ENCODE measurements around the gene NPFFR1. TPM values are rescaled to one million over a fixed set of nuclear protein-coding genes. Genes with fewer than 3 reads are reported as not detected.
A peak's percentile ranks its signal among the peaks of the same experiment; 100 is the strongest.

The NPFFR1 gene
- polyA plus RNA-seq (2013, experiment 1 of 2; ENCODE audit: insufficient read length), result not detected
- 0.01 TPM for polyA plus RNA-seq (2013, experiment 2 of 2; ENCODE audit: insufficient read length)

DNA sequence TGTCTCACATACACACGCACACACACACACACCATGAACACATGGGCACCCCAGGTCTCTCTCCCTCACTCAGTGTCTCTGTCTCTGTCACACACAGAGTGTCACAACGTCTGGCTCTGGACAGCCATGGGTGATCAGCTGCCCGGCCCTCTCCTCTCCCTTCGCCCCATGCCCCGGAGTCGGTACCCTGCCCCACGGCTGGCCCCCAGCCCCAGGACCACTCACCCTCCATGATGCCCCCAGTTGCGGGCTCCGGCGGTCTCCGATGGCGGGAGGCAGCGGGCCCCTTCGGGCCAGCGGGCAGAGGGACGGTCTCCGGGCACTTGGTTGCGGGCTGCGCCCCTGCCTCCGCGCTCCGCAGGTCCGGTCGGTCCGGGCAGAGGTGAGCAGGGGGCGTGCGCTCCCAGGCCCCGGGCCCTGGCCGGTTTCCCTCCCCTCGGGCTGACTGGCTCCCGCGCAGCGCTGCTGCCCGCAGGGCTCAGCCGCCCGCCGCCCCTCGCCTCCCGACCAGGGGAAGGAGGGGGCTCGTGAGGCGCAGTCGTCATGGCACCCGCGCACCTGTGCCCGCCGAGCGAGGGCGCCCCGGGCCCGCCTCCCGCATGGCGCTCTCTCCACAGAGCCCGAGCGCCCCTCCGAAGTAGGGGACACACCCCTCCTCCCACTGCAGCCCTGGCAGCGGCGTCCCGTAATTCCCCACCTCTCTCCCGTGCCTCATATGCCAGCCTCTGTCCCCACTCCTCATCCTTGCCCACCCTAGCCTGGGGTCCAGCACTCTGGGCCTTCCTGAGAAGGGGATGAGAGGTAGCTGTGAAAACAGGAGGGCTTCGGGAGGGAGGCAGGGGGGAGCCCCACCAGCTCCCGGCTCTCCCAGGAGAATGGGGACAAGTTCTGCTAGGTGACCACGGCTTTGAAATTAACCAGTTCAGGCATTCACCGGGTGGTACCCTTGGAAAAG is at the start of gene NPFFR1:
NPFFR1 (minus strand) TSS at position 560 of the 955 bp plus-strand sequence; CDS start at position 232, 328 bp downstream.
- DNase-seq, result no peak

DNA sequence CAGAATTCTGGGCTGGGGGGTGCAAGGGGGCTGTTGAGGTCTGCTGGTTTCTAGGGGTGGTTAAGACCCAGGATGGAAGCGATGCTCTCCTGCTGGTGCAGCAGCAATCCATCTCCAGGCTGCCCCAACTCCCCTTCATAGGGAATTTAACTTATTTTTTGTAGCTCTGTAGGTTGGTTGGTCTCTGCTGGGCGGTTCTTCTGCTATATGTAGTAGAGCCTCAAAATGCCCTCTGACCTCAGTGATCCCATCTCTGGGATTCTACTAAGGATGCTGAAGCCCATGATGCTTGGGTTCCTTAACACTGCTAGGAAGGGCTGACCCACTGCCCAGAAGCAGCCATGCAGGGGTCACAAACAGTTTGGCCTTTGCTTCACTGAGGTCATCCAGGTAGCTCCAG is 49.5 kb upstream of the NPFFR1 start:
- DNase-seq, result no peak

DNA sequence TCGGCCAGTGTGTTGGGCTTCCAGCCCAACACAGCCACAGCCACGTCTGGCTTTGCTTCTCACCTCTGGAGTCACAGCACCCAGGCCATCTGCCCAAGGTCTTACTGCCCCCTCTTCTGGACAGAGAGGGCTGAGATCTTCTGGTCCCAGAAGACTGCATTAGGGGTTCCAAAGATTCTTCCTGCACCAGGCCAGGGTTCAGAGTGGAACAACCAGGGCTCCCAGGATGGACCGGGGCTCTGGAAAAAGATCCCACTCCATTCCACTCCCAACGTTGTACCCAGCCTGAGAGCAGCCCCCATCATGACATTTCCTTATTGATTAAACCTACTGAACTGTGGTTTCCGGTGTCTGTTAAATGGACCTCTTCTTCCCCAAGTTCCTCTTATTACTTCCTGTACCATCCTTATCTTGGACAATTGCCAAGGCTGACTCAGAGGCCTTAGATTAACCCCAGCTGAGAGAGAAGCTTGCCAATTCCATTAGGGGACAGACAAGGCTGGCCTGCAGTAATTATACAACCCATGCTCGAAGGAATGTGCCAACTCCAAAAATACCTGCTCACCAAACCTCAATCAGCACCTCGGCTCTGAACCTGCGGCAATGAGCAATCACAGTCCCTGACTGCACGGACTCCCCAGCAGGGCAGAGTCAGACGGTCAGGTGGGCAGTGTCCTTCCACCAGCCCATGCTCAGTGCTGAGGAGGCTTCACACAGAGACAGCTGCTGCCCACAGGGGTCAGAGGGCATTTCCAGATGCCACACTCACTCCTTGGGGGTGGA is 47.9 kb upstream of the NPFFR1 start:
- peak; percentile 94 for DNase-seq

GRCh38 chr10:70331160-70331485 is 47.3 kb upstream of the NPFFR1 start:
- no peak for DNase-seq

DNA sequence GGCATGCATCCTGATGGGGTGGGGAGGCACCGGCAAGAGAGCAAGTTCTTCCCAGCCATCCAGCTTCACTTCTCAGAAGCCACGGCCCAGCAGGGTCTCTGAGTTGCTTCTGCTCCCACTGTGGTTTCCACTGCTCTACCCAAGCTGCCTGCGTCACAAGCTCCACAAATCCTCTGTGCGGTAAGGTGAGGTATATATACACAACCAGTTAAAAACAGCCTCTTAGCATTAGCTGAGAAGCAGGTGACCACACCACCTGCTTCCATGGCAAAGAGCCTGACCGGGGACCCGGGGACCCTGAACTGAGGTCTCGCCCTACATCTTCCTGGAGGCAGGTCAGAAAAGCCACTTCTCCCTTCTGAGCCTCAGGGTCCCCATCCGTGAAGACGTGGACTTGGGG is 46.9 kb upstream of the NPFFR1 start:
- DNase-seq, result no peak

DNA sequence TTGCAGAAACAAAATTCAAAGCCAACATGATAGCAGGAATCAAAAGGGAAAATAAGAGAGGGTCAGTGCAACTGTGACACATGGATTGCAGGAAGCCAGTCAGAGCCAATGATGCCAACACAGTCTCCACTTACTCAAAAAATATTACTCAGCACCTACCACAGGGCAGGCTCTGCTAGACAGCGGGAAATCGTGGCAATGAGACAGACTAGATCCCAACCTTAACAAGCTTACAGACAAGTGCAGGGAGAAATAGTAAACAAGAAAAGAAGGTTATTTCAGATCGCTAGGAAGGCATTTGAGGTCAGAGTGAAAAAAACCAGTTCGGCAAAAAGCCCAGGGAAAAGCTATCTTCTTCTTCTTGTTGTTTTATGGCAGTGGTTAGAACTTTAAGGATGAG is 45.2 kb upstream of the NPFFR1 start:
- DNase-seq, result no peak

- no peak for DNase-seq
Measured at GRCh38 chr10:70328018-70328417, 44.2 kb upstream of the NPFFR1 start.

GRCh38 chr10:70324951-70325781 is 41.4 kb upstream of the NPFFR1 start:
- no peak for DNase-seq

DNA sequence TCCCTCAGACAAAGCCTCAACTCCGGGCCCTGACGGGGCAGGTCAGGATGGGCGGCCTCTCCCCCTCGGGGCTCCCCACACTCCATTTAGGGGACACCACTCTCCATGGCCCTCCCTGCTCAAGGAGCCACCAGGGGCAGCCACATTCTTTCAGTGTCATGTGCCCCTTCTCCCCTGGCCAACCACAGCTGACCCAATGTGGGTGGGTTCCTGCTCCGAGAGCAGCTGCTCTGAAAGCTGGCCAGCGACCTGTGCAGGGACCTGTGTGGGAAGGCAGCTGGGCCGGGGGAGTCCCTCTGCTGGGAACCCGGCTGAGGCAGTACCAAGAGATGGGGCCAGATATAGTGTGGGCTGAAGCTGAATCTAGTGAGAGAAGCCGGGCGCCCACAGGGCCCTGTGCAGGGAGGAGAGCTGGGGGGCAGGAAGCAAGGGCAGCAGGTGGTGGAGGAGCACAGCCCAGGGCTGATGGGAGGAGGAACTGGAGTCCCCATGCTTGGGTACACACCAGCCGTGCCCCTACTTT is 40.6 kb upstream of the NPFFR1 start:
- DNase-seq, result no peak

GRCh38 chr10:70323697-70324338 is 40.0 kb upstream of the NPFFR1 start:
- DNase-seq, result no peak

DNA sequence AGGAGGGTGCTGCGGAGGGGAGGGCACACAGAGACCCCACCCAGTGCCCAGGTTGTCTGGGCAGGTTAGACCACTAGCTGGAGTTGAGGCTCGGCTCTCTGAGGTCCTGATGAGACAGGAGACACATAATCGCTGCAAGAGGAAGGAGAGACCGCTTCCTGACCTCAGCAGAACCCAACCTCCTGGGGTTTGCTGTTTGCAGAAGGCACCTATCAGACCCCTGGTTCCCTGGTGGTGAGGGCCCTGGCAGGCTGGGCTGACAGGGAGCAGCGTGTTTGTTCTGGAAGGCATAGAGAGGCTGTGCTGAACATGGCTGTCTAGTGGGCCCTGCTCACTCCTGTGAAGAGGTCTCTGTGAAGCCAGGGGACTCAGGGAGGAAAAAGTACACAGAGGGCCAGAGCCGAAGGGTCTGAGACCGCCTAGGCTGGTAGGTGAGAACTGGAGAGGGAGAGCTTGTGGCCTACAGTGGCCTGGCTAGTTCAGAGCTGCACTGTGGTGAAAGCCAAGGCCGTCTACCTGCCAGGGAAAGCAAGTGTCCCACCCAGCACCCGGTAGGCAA is 39.4 kb upstream of the NPFFR1 start:
- DNase-seq, result no peak

GRCh38 chr10:70321897-70322890 is 38.4 kb upstream of the NPFFR1 start:
- DNase-seq, result no peak

DNA sequence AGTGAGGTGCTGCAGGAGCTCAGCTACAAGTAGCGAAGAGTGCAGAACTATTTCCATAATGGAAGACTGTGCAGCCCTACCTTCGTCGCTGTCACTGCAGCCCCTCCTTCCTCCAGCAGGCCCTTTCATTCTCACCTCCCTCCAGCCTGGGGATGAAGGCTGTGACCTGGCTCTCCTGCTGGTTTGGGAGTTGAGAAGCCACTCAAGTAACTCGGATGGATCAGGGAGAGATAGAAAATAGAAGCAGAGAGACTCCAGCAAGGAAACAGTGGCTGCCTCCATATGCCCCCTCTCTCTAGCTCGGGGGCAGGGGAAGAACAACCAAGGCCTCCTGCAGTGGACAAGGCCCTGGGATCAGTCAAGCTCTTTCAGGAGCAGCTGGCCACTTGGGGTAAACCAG is 37.4 kb upstream of the NPFFR1 start:
- no peak for DNase-seq

DNA sequence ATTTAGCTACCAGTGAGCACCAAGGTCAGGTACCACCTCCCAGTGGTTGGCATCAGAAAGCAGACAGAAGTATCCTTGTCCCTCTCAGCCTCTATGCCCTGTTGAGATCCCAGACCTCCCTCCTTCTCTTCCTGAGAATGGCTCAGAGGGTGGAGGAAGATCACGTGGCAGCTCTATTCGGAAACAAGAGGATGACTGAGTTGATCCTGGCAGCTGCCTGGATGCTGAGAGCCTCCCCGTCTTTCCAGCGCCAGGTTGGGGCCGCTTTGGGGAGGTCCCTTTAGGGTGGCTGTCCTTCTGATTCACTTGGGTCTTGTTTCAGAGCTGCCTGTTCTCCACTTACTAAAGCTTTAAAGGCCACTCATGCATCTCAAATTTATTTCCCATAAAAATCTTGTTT is 36.9 kb upstream of the NPFFR1 start:
- no peak for DNase-seq

GRCh38 chr10:70319824-70320223 is 36.0 kb upstream of the NPFFR1 start:
- DNase-seq, result no peak

DNA sequence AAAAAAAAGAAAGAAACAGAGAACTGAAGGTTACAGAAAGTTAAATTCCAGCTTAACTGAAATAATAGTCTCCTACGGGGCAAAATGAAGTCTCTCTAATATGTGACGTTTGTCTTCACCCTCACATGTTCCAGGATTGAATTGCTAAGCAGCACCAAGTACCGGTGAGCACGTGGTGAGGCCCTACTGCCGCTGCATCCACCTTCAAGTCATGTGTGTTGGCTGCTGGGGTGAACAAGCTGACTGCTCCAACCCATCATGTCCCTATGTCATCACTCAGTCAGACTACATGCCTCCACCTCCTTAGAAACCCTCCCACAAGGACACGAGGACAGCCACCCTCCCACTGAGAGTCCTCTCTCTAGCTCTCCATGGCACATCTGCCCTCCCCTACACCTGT is 35.4 kb upstream of the NPFFR1 start:
- DNase-seq, result no peak

DNA sequence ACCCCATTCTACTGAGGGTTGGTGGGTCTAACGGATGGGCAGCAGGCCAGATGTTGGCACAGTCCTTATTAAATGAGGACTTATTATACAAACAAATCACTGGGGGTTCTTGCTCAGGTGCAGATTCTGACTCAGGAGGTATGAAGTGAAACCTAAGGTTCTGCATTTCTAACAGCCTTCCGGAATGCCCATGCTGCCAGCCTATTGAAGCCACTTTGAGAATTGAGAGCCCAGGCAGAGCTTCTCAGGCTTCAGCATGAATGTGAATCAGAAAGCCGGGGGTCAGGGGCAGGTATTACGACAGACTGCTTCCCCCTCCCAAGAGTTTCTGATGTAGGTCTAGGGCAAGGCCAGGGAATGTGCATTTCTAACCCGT is 34.1 kb upstream of the NPFFR1 start:
- no peak for DNase-seq

DNA sequence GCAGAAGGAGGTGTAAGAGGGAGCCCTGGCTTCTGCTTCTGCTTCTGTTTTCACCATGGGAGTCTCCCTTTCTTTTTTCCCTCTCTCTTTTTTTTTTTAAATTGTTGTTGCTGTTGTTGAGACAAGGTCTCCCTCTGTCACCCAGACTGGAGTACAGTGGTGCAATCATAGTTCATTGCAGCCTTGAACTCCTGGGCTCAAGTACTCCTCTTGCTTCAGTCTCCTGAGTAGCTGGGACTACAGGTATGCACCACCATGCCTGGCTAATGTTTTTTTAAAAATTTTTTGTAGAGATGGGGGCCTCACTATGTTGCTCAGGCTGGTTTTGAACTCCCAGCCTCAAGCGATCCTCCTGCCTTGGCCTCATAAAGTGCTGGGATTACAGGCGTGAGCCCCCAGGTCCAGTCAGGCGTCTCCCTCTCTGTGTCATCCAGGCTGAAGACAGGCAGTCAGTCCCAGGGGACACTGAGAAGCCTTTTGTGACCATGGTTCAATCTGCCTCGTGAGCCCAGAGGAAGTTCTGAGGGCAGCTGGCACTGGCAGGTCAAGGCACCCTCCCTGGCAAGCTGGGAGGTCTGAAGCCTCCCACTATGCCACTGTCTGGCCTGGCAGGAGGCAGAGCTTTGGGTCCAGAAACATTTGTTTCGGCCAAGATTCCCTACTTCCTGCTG is 33.6 kb upstream of the NPFFR1 start:
- no peak for DNase-seq

GRCh38 chr10:70315815-70316214 is 32.0 kb upstream of the NPFFR1 start:
- DNase-seq, result no peak

GRCh38 chr10:70315276-70315675 is 31.5 kb upstream of the NPFFR1 start:
- no peak for DNase-seq

Data from fibroblast of skin of abdomen (primary cell).